Neuronal stem cell (in vitro differentiated cells): Measurements from ENCODE around the gene SPDYE17.
"Not testable (repeated sequence)": the region's sequence is repeated elsewhere in the genome, so short reads cannot be mapped to it uniquely, and the experiment has no call there.

Experiments
- DNase-seq: peaks from one replicate; pipeline ENCODE4 v3.0.0-alpha.2; 2013; ENCODE audit warnings: low spot score
- H2AFZ ChIP-seq: one replicate; pipeline ENCODE4 v1.6.1; 2013; ENCODE audit warnings: mild to moderate bottlenecking, low read length, inconsistent platforms
- H2AK5ac ChIP-seq: 2 replicates; pipeline ENCODE4 v1.6.1; 2013; ENCODE audit warnings: low read depth, mild to moderate bottlenecking, inconsistent platforms, low read length, moderate library complexity, mixed read lengths
- H2BK120ac ChIP-seq: 2 replicates; pipeline ENCODE4 v1.6.1; 2013; ENCODE audit warnings: low read depth, mild to moderate bottlenecking, inconsistent platforms, low read length, moderate library complexity, mixed read lengths
- H2BK12ac ChIP-seq: one replicate; pipeline ENCODE4 v1.6.1; 2013; ENCODE audit warnings: low read length, inconsistent platforms
- H2BK15ac ChIP-seq: 2 replicates; pipeline ENCODE4 v1.6.1; 2013; ENCODE audit warnings: mild to moderate bottlenecking, low read length, inconsistent platforms, mixed read lengths
- H2BK5ac ChIP-seq: one replicate; pipeline ENCODE4 v1.6.1; 2013; ENCODE audit warnings: inconsistent platforms, mild to moderate bottlenecking, low read length, moderate library complexity
- H3K14ac ChIP-seq: one replicate; pipeline ENCODE4 v1.6.1; 2013; ENCODE audit warnings: low read length, inconsistent platforms
- H3K18ac ChIP-seq: 2 replicates; pipeline ENCODE4 v1.6.1; 2013; ENCODE audit warnings: low read length, inconsistent platforms
- H3K23ac ChIP-seq: 2 replicates; pipeline ENCODE4 v1.6.1; 2013; ENCODE audit warnings: low read depth, mild to moderate bottlenecking, mixed read lengths, low read length, inconsistent platforms; ENCODE audit not compliant: poor library complexity
- H3K27ac ChIP-seq: replicated peaks from 3 replicates; pipeline ENCODE4 v1.5.1; 2013; ENCODE audit warnings: low read length, inconsistent platforms
- H3K27me3 ChIP-seq, 3 experiments: 2 replicates each; pipeline ENCODE4 v1.6.1; 2013; ENCODE audit warnings: low read length in 3 of 3, mild to moderate bottlenecking in 2 of 3, inconsistent platforms in 1 of 3, low read depth in 1 of 3, mixed read lengths in 1 of 3, moderate library complexity in 1 of 3; ENCODE audit not compliant: control insufficient read depth in 3 of 3, insufficient read depth in 3 of 3
- H3K36me3 ChIP-seq, 2 donors: replicated peaks in 1 of 2; 2 replicates each; pipeline ENCODE4 v1.6.1; 2013; ENCODE audit warnings: low read length in 2 of 2; ENCODE audit not compliant: control insufficient read depth in 2 of 2, insufficient read depth in 2 of 2
- H3K4ac ChIP-seq: 2 replicates; pipeline ENCODE4 v1.6.1; 2013; ENCODE audit warnings: inconsistent platforms, mild to moderate bottlenecking, low read length, moderate library complexity
- H3K4me1 ChIP-seq, 2 donors: 1 replicate in 1 of 2; 2 replicates in 1 of 2; pipeline ENCODE4 v1.6.1; 2013; ENCODE audit warnings: low read length in 2 of 2, low read depth in 1 of 2; ENCODE audit not compliant: control insufficient read depth in 2 of 2, insufficient read depth in 1 of 2
- H3K4me2 ChIP-seq: one replicate; pipeline ENCODE4 v1.6.1; 2013; ENCODE audit warnings: mild to moderate bottlenecking, low read length, inconsistent platforms; ENCODE audit not compliant: insufficient read depth, poor library complexity, severe bottlenecking
- H3K4me3 ChIP-seq, 2 donors: 2 replicates each; pipeline ENCODE4 v1.5.1; 2013; ENCODE audit warnings: low read length in 2 of 2, mild to moderate bottlenecking in 2 of 2, inconsistent platforms in 1 of 2, moderate library complexity in 1 of 2
- H3K79me1 ChIP-seq: one replicate; pipeline ENCODE4 v1.6.1; 2013; ENCODE audit warnings: low read depth, mild to moderate bottlenecking, inconsistent platforms, low read length, moderate library complexity
- H3K9ac ChIP-seq: one replicate; pipeline ENCODE4 v1.6.1; 2013; ENCODE audit warnings: mild to moderate bottlenecking, low read depth, low read length, inconsistent platforms; ENCODE audit not compliant: poor library complexity
- H3K9me3 ChIP-seq, 2 donors: replicated peaks in 1 of 2; 2 replicates each; pipeline versions ENCODE3 to v1.6.1; 2013; ENCODE audit warnings: low read length in 2 of 2, mild to moderate bottlenecking in 2 of 2, inconsistent platforms in 1 of 2, low read depth in 1 of 2, mixed read lengths in 1 of 2, moderate library complexity in 1 of 2; ENCODE audit not compliant: control insufficient read depth in 2 of 2, insufficient read depth in 1 of 2
- H4K8ac ChIP-seq: one replicate; pipeline ENCODE4 v1.6.1; 2013; ENCODE audit warnings: low read depth, mild to moderate bottlenecking, inconsistent platforms, low read length, moderate library complexity
- H4K91ac ChIP-seq: one replicate; pipeline ENCODE4 v1.6.1; 2013; ENCODE audit warnings: low read length, low read depth, mild to moderate bottlenecking, inconsistent platforms; ENCODE audit not compliant: poor library complexity
- WGBS, 2 donors: extraction: QIAGEN DNeasy Blood & Tissue Kit; methylation state at CpG; one replicate each; pipeline ENCODE4 v1.1.7; 2013; ENCODE audit warnings: missing lambda C conversion rate in 2 of 2, mixed read lengths in 1 of 2; ENCODE audit not compliant: insufficient read length in 2 of 2, insufficient replicate concordance in 1 of 2; ENCODE audit errors: extremely low coverage in 2 of 2; 5-methylcytosine and 5-hydroxymethylcytosine counted together

The SPDYE17 gene

DNA sequence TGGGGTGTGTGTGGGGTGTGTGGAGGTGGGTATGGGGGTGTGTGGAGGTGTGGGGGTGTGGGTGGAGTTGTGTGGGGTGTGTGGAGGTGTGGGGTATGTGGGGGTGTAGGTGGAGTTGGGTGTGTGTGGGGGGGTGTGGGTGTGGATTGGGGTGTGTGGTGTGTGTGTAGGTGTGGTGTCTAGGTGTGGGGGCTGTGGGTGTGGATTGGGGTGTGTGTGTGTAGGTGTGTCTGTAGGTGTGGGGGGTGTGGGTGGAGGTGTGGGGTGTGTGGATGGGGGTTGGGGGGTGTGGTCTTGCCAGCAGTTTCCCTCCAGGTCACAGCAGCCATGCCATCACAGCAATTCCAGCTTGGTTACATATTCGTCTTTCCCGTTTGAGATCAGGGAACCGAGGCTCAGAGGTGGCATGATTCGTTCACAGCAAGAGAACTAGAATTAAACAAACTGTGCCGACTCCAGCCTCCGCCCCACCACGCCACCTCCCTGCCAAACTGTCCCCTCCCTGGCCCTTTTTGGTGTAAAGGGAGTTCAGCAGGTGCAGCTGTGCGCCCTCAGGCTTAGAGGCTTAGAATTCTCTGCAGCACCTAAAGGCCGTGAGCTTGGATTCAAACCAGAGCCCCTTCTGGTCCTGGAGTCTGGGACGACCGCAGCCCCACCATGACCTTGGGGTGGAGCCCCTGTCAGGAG lies 33.3 kb downstream of the SPDYE17 start:
- not testable (repeated sequence) for H2BK12ac ChIP-seq, H3K27ac ChIP-seq, H3K79me1 ChIP-seq, H3K4me1 ChIP-seq, H4K91ac ChIP-seq, H3K4ac ChIP-seq, H3K36me3 ChIP-seq, H2BK15ac ChIP-seq, H3K9me3 ChIP-seq, H2AK5ac ChIP-seq, DNase-seq, H3K27me3 ChIP-seq, H2AFZ ChIP-seq, H3K4me2 ChIP-seq, H2BK120ac ChIP-seq, H2BK5ac ChIP-seq, H3K9ac ChIP-seq, H4K8ac ChIP-seq
- H3K23ac ChIP-seq, result peak overlapping the region; percentile 43
- peak overlapping the region in 1 of 2 donors; percentile 65 for H3K4me3 ChIP-seq
- H3K14ac ChIP-seq, result peak overlapping the region; percentile 97
- peak overlapping the region; percentile 57 for H3K18ac ChIP-seq
- WGBS, 2 donors, result no CpG with 5 or more reads among the region's 11 CpGs

DNA sequence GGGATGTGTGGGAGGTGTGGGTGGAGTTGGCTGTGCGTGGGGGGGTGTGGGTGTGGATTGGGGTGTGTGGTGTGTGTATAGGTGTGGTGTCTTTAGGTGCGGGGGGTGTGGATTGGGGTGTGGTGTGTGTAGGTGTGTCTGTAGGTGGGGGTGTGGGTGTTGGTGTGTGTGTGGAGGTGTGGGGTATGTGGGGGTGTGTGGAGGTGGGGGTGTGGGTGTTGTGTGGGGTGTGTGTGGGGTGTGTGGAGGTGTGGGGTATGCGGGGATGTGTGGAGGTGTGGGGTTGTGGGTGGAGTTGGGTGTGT lies 33.9 kb downstream of the SPDYE17 start:
- Histone ChIP-seq H4K91ac (no peak overlapping the region), H3K27ac (no peak overlapping the region), H2BK5ac (no peak overlapping the region), H2AFZ (no peak overlapping the region), H3K4me1 (no peaks in the 10 kb centered on the region), H3K9ac (no peak overlapping the region), H3K79me1 (peaks cover 6% of the 10 kb centered on the region), H2BK15ac (no peak overlapping the region), H2BK120ac (no peak overlapping the region), H3K4ac (no peak overlapping the region), H4K8ac (no peak overlapping the region), H2BK12ac (peak overlapping the region; percentile 58), H3K9me3 (peaks cover 0 to 3% of the 10 kb centered on the region in 2 donors), H3K23ac (peak overlapping the region; percentile 43), H3K14ac (peak overlapping the region; percentile 94), H3K18ac (no peak overlapping the region), H3K36me3 (no peaks in the 10 kb centered on the region), H3K4me3 (no peak overlapping the region), H3K27me3 (peaks cover 0 to 2% (median 0%) of the 10 kb centered on the region in 3 experiments), H2AK5ac (no peak overlapping the region), H3K4me2 (no peak overlapping the region)
- 100% methylated on average over 2 of the region's 3 CpGs; no CpG with 5 or more reads in 1 of the 2 donors for WGBS, 2 donors
- DNase-seq, result no peak

DNA sequence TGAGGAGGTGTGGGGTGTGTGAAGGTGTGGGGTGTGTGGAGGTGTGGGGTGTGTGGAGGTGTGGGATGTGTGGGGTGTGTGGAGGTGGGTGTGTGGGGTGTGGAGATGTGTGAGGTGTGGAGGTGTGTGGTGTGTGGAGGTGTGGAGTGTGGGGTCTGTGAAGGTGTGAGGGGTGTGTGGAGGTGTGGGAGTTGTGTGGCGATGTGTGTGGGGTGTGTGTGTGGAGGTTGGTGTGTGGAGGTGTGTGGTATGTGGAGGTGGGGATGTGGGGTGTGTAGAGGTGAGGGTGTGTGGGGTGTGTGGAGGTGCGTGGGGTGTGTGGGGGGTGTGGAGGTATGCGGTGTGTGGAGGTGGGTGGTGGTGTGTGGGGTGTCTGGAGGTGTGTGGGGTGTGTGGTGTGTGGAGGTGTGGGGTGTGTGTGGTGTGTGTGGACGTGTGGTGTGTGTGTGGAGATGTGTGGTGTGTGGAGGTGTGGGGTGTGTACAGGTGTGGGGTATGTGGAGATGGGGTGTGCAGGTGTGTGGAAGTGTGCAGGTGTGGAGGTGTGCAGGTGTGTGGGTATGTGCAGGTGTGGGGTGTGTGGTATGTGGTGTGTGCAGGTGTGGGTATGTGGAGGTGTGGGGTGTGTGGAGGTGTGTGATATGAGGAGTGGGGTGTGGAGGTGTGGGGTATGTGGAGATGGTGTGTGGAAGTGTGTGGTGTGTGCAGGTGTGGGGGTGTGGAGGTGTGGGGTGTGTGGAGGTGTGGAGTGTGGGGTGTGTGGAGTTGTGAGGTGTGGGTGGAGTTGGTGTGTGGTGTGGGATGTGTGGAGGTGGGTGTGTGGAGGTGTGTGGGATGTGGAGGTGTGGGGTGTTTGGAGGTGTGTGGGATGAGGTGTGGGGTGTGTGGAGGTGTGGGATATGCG lies 34.5 kb downstream of the SPDYE17 start:
- Histone ChIP-seq H4K91ac (peak overlapping the region; percentile 92), H3K79me1 (peaks cover 6% of the 10 kb centered on the region), H3K14ac (peak overlapping the region; percentile 94), H3K4ac (no peak overlapping the region), H3K4me3 (peak overlapping the region in 1 of 2 donors; percentile 7), H2BK120ac (no peak overlapping the region), H3K18ac (peak overlapping the region; percentile 38), H4K8ac (no peak overlapping the region), H2BK5ac (no peak overlapping the region), H2BK15ac (no peak overlapping the region), H2AFZ (no peak overlapping the region), H3K27me3 (peaks cover 0 to 2% (median 0%) of the 10 kb centered on the region in 3 experiments), H3K4me1 (no peaks in the 10 kb centered on the region), H3K36me3 (no peaks in the 10 kb centered on the region), H3K9ac (peak overlapping the region; percentile 60), H3K23ac (peak overlapping the region; percentile 95), H3K4me2 (no peak overlapping the region), H3K9me3 (peaks cover 0 to 3% of the 10 kb centered on the region in 2 donors), H2BK12ac (peak overlapping the region; percentile 58), H2AK5ac (no peak overlapping the region), H3K27ac (no peak overlapping the region)
- no peak for DNase-seq
- 100% methylated on average over 1 to 5 of the region's 5 CpGs for WGBS, 2 donors

DNA sequence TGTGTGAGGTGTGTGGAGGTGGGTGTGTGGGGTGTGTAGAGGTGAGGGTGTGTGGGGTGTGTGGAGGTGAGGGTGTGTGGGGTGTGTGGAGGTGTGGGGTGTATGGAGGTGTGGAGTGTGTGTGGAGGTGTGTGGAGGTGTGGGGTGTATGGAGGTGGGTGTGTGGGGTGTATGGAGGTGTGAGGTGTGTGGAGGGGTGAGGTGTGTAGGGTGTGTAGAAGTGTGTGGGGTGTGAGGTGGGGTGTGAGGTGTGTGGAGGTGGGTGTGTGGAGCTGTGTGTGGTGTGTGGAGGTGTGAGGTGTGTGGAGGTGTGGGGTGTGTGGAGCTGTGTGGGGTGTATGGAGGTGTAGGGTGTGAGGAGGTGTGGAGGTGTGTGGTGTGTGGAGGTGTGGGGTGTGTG lies 35.2 kb downstream of the SPDYE17 start:
- H3K27ac ChIP-seq, H3K4me1 ChIP-seq, H2BK15ac ChIP-seq, H3K9ac ChIP-seq, H2AFZ ChIP-seq, H4K8ac ChIP-seq, H2AK5ac ChIP-seq, H2BK12ac ChIP-seq, H3K4me2 ChIP-seq, H2BK120ac ChIP-seq, H2BK5ac ChIP-seq, H3K18ac ChIP-seq, H4K91ac ChIP-seq, H3K4me3 ChIP-seq, H3K4ac ChIP-seq, DNase-seq, H3K9me3 ChIP-seq, H3K36me3 ChIP-seq, H3K27me3 ChIP-seq, H3K79me1 ChIP-seq: not testable (repeated sequence)
- Histone ChIP-seq H3K14ac (peak overlapping the region; percentile 94), H3K23ac (peak overlapping the region; percentile 95)
